Heart left ventricle (tissue), 16 donors: ENCODE results near the gene CNN2. TPM values are rescaled to one million over a fixed set of nuclear protein-coding genes. Genes with fewer than 3 reads are reported as not detected.

ENCODE experiments used
- ATAC-seq, 4 donors: fragments of 200-7000 bp; cut with Tn5 transposase; one replicate each; pipeline ENCODE4 v1.9.1; 2020 to 2022; ENCODE audit warnings: moderate library complexity in 4 of 4, mild to moderate bottlenecking in 3 of 4, moderate number of reproducible peaks in 1 of 4
- DNase-seq, 5 donors: peaks; one replicate each; pipeline ENCODE4 v3.0.0-alpha.2; 2020
- H3K27ac ChIP-seq, 12 donors: fragments of 200-600 bp; sonication (generic) in 4 of 12; one replicate each; pipeline versions ENCODE4 v1.5.0 to v1.8.0; 2016 to 2022; ENCODE audit warnings: mild to moderate bottlenecking in 2 of 12
- H3K27me3 ChIP-seq, 9 donors: fragments of 200-600 bp; sonication (generic) in 2 of 9; one replicate each; pipeline versions ENCODE4 v1.5.1 to v1.8.0; 2016 to 2022; ENCODE audit warnings: mild to moderate bottlenecking in 3 of 9
- H3K36me3 ChIP-seq, 9 donors: fragments of 200-600 bp; sonication (generic) in 2 of 9; one replicate each; pipeline versions ENCODE4 v1.5.0 to v1.8.0; 2018 to 2022; ENCODE audit warnings: mild to moderate bottlenecking in 2 of 9
- H3K4me1 ChIP-seq, 12 donors: fragments of 200-600 bp; sonication (generic) in 4 of 12; one replicate each; pipeline versions ENCODE4 v1.5.0 to v1.8.0; 2016 to 2022; ENCODE audit warnings: mild to moderate bottlenecking in 3 of 12
- H3K4me3 ChIP-seq, 12 donors: fragments of 200-600 bp; sonication (generic) in 4 of 12; one replicate each; pipeline versions ENCODE4 v1.5.0 to v1.8.0; 2017 to 2022; ENCODE audit warnings: mild to moderate bottlenecking in 9 of 12, moderate library complexity in 4 of 12
- H3K9me3 ChIP-seq, 12 donors: fragments of 200-600 bp; sonication (generic) in 4 of 12; one replicate each; pipeline versions ENCODE4 v1.5.0 to v1.8.0; 2016 to 2022; ENCODE audit warnings: mild to moderate bottlenecking in 1 of 12
- POLR2A ChIP-seq, 2 donors: fragments of 450-650 bp; IDR thresholded peaks; one replicate each; pipeline ENCODE4 v1.6.1; 2017; ENCODE audit warnings: antibody characterized with exemption in 2 of 2, mild to moderate bottlenecking in 2 of 2, moderate library complexity in 2 of 2
- WGBS, 4 donors: extraction: QIAGEN DNeasy Blood & Tissue Kit in 2 of 4; methylation state at CpG; one replicate each; pipeline versions ENCODE4 v1.1.5 to v1.1.7; 2013 to 2018; 5-methylcytosine and 5-hydroxymethylcytosine counted together
- intact Hi-C, 10 donors: fragments of 100-400 bp; cut with DNase I; formaldehyde crosslinking; loops; one replicate each; pipeline versions ENCODE4 v1.11.1 to v1.14.2; 2022
- polyA plus RNA-seq, 2 donors: library from polyadenylated mRNA; stranded (reverse); fragments of 200-250 nt; gene quantifications; one replicate each; pipeline ENCODE4 v1.2.3, GENCODE V29; 2013
- total RNA-seq, 9 donors: library from RNA; depleted of rRNA in 2 of 9; stranded (reverse); fragments of >200 nt in 2 of 9; fragmentation: NEBNext Ultra II Directional in 3 of 9; extraction: Animal tissue kit (Norgen Biotek cat#: 25700) in 3 of 9; gene quantifications; one replicate each; pipeline versions ENCODE4 v1.1.0 to v1.2.4, GENCODE V29; 2016 to 2023
- TF ChIP-seq, protein P1 (sequence below), 12 donors: fragments of 200-600 bp; sonication (generic) in 4 of 12; IDR thresholded peaks; one replicate each; pipeline versions ENCODE4 v1.5.0 to v1.8.0; 2018 to 2022; ENCODE audit warnings: antibody characterized with exemption in 12 of 12, mild to moderate bottlenecking in 5 of 12
- donor health status: ischemic (EF 13 %, LVEDD 7.1; RV severe dilation, severe dysfunction).
- donor health status: healthy with polysubstance abuse.
- donor health status: DM: no; HTN: yes; CAD: no.
- donor health status: DM: no; HTN: no; CAD: no.
- donor health status: ischemic (EF 25% LVEDD 6.9; RV normal size, moderate dysfunction).
- donor health status: ischemic (EF 25% LVEDD 5.7; RV mildly dilated, moderate dysfunction).
- donor health status: healthy.
- donor health status: DM: yes; HTN: yes; CAD: no.
- donor health status: ischemic (EF 35%, LVEDD 5.7; RV mildly dilated, moderate dysfunction).
- donor health status: nonischemic (EF 11% LVEDD 7.7; RV severe dilation, severe dysfunction).
- donor health status: DM: yes; HTN: yes; CAD: no.
- donor health status: PGD.
- donor health status: ischemic (EF 29% LVEDD 5.4; RV normal size, mild dysfunction).
- donor health status: nonischemic (EF 23%, LVEDD 6.1; RV moderate dilation, normal function).

CNN2 gene
- total and polyA plus RNA-seq, 11 donors: 26.2 to 98.5 (median 58.2) TPM

DNA sequence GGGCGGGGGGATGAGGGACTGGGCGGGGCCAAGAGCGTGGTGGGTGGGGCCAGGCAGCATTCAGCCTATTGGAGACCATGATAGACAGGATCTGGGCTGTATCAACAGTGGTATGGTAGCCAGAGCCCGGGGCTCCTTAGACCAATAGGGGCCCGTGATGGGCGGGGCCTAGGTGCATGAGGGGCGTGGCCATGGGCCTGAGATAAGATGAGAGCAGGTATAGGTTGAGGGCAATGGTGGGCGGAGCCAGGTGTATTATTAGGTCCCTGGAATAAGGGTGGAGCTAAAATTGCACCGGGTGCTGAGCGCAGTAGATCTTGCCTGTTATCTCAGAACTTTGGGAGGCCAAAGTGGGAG is 18.8 kb downstream of the CNN2 start:
- Histone ChIP-seq H3K27ac (no peak overlapping the region), H3K36me3 (peaks cover 0 to 11% (median 0%) of the 10 kb centered on the region in 9 donors), H3K9me3 (no peaks in the 10 kb centered on the region), H3K4me3 (no peak overlapping the region), H3K4me1 (peaks cover 0 to 22% (median 13%) of the 10 kb centered on the region in 12 donors), H3K27me3 (no peaks in the 10 kb centered on the region)
- TF ChIP-seq, protein P1, sequence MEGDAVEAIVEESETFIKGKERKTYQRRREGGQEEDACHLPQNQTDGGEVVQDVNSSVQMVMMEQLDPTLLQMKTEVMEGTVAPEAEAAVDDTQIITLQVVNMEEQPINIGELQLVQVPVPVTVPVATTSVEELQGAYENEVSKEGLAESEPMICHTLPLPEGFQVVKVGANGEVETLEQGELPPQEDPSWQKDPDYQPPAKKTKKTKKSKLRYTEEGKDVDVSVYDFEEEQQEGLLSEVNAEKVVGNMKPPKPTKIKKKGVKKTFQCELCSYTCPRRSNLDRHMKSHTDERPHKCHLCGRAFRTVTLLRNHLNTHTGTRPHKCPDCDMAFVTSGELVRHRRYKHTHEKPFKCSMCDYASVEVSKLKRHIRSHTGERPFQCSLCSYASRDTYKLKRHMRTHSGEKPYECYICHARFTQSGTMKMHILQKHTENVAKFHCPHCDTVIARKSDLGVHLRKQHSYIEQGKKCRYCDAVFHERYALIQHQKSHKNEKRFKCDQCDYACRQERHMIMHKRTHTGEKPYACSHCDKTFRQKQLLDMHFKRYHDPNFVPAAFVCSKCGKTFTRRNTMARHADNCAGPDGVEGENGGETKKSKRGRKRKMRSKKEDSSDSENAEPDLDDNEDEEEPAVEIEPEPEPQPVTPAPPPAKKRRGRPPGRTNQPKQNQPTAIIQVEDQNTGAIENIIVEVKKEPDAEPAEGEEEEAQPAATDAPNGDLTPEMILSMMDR (IDR thresholded peaks at IDR 0.05): no peak
- TF ChIP-seq POLR2A (IDR thresholded peaks at IDR 0.05): no peak
- no peak for ATAC-seq
- intact Hi-C loops: no loop called here
- 72 to 81% (median 78%) methylated on average over 10 of the region's 10 CpGs for WGBS, 4 donors
- DNase-seq: no peak

DNA sequence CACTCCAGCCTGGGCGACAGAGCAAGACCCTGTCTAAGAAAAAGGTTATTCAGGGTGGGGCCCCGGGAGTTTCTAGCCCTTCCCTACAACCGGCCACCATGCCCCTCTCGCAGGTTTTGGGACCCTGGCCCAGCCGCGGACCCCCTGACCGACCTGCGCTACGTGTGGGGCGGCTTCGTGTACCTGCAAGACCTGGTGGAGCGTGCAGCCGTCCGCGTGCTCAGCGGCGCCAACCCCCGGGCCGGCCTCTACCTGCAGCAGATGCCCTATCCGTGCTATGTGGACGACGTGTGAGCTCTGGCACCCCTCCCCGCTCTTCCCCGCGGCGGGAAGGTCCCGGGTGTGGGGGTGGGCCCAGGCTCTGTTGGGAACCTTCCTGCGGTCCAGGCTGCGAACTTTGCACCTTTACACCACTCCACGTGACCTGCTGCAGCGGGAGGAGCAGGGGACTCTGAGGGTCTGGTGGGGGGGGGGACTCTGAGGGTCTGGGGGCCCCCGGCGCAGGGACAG is 19.8 kb downstream of the CNN2 start:
- H3K4me1 ChIP-seq: peaks cover 0 to 12% (median 5%) of the 10 kb centered on the region in 12 donors
- 91 to 95% (median 95%) methylated on average over 19 to 33 of the region's 33 CpGs for WGBS, 4 donors
- H3K36me3 ChIP-seq: peaks cover 0 to 11% (median 0%) of the 10 kb centered on the region in 9 donors
- no peak overlapping the region for H3K4me3 ChIP-seq
- H3K9me3 ChIP-seq: no peaks in the 10 kb centered on the region
- intact Hi-C loops: loop anchor here in 1 of 10 donors (2.0 kb wide), 1 partner anchor 89 kb away; no protein-coding TSS in a partner anchor
- TF ChIP-seq POLR2A (IDR thresholded peaks at IDR 0.05): no peak
- TF ChIP-seq, protein P1 (IDR thresholded peaks at IDR 0.05): no peak
- H3K27ac ChIP-seq: no peak overlapping the region
- DNase-seq (no peak), ATAC-seq (no peak)
- H3K27me3 ChIP-seq: no peaks in the 10 kb centered on the region

DNA sequence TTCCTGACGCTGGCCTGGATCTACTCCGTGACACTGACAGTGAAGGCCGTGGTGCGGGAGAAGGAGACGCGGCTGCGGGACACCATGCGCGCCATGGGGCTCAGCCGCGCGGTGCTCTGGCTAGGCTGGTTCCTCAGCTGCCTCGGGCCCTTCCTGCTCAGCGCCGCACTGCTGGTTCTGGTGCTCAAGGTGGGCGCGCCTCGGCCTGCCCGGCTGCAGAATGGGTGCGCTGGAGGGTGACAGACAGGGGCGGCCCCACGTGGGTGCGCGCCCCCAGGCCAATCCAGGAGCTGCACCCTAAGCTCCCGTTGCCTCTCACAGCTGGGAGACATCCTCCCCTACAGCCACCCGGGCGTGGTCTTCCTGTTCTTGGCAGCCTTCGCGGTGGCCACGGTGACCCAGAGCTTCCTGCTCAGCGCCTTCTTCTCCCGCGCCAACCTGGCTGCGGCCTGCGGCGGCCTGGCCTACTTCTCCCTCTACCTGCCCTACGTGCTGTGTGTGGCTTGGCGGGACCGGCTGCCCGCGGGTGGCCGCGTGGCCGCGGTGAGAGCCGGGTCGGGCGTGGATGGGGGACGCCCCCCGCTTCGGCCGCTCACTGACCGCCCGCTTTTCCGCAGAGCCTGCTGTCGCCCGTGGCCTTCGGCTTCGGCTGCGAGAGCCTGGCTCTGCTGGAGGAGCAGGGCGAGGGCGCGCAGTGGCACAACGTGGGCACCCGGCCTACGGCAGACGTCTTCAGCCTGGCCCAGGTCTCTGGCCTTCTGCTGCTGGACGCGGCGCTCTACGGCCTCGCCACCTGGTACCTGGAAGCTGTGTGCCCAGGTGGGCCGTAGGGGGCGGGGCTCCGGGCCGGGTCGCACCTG is 20.7 kb downstream of the CNN2 start:
- 90 to 95% (median 92%) methylated on average over 66 to 77 of the region's 77 CpGs for WGBS, 4 donors
- TF ChIP-seq, protein P1 (IDR thresholded peaks at IDR 0.05): no peak
- TF ChIP-seq POLR2A (IDR thresholded peaks at IDR 0.05): no peak
- Histone ChIP-seq H3K4me3 (no peak overlapping the region), H3K9me3 (no peaks in the 10 kb centered on the region), H3K36me3 (peaks cover 0 to 11% (median 0%) of the 10 kb centered on the region in 9 donors), H3K27ac (no peak overlapping the region), H3K4me1 (peaks cover 0 to 3% (median 0%) of the 10 kb centered on the region in 12 donors), H3K27me3 (no peaks in the 10 kb centered on the region)
- no peak for DNase-seq
- no peak for ATAC-seq
- intact Hi-C loops: loop anchor here in 1 of 10 donors (2.0 kb wide), 1 partner anchor 88 kb away; no protein-coding TSS in a partner anchor

DNA sequence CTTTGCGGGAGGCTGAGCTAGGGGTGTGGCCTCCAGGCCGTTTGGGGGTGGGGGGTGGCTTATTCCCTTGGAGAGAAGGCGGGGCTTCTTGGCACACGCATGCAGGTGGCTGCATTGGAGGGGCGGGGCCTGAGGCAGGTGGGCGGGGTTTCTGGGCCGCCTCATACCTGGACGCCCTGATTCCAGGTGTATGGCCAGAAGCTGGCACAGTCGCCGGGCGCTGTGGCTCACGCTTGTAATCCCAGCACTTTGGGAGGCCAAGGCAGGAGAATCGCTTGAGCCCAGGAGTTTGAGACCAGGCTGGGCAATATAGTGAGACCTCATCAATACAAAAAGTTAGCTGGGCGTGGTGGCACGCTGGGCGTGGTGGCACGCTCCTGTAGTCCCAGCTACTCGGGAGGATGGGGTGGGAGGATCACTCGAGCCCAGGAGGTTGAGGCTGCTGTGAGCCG is 21.3 kb downstream of the CNN2 start:
- H3K27ac ChIP-seq: no peak overlapping the region
- no peak overlapping the region for H3K4me3 ChIP-seq
- H3K36me3 ChIP-seq: peaks cover 0 to 11% (median 0%) of the 10 kb centered on the region in 9 donors
- 83 to 90% (median 90%) methylated on average over 11 to 20 of the region's 20 CpGs for WGBS, 4 donors
- no peaks in the 10 kb centered on the region for H3K9me3 ChIP-seq
- intact Hi-C loops: loop anchor here in 1 of 10 donors (2.0 kb wide), 1 partner anchor 87 kb away; no protein-coding TSS in a partner anchor
- no peak for DNase-seq
- TF ChIP-seq, protein P1 (IDR thresholded peaks at IDR 0.05): no peak
- no peak for TF ChIP-seq POLR2A (IDR thresholded peaks at IDR 0.05)
- ATAC-seq: no peak
- no peaks in the 10 kb centered on the region for H3K4me1 ChIP-seq
- no peaks in the 10 kb centered on the region for H3K27me3 ChIP-seq
